Thyroid gland (tissue), 4 donors: Measurements from ENCODE around the gene PHOX2A.

Experiments
- POLR2A ChIP-seq, 2 donors: fragments of 450-650 bp; IDR thresholded peaks; one replicate each; pipeline ENCODE4 v1.6.1; 2017; ENCODE audit warnings: antibody characterized with exemption in 2 of 2, mild to moderate bottlenecking in 2 of 2, moderate library complexity in 1 of 2
- TF ChIP-seq, protein P1 (sequence below), 6 experiments: fragments of 200-600 bp in 3 of 6; fragments of 450-650 bp in 3 of 6; sonication (generic) in 3 of 6; IDR thresholded peaks; one replicate each; pipeline ENCODE4 v1.5.1; 2016 to 2019; ENCODE audit warnings: antibody characterized with exemption in 6 of 6, mild to moderate bottlenecking in 2 of 6, inconsistent platforms in 1 of 6, moderate library complexity in 1 of 6

DNA sequence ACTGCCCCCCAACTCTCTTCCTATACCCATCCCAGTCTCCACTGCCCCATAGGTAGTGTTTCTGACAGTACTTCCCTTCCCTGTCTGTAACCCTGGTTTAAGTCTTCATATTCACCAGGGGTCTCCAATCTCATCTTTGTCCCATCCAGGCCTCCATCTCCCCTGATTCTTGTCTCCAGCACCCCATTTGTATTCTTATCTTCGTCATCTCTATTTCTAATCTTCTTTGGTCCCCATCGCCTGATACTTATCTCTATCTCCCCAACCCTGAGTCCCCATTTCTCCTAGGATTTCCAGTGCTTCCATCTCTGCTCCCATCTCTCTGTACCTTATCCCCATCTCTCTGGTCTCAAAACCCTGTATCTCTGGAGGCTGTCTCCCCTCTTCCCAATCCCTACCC lies 1.8 kb downstream of the PHOX2A start:
- TF ChIP-seq, protein P1, sequence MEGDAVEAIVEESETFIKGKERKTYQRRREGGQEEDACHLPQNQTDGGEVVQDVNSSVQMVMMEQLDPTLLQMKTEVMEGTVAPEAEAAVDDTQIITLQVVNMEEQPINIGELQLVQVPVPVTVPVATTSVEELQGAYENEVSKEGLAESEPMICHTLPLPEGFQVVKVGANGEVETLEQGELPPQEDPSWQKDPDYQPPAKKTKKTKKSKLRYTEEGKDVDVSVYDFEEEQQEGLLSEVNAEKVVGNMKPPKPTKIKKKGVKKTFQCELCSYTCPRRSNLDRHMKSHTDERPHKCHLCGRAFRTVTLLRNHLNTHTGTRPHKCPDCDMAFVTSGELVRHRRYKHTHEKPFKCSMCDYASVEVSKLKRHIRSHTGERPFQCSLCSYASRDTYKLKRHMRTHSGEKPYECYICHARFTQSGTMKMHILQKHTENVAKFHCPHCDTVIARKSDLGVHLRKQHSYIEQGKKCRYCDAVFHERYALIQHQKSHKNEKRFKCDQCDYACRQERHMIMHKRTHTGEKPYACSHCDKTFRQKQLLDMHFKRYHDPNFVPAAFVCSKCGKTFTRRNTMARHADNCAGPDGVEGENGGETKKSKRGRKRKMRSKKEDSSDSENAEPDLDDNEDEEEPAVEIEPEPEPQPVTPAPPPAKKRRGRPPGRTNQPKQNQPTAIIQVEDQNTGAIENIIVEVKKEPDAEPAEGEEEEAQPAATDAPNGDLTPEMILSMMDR (IDR thresholded peaks at IDR 0.05) = no peak
- TF ChIP-seq POLR2A (IDR thresholded peaks at IDR 0.05) = no peak
